Chondrocyte (in vitro differentiated cells): ENCODE measurements around the gene SUGCT. TPM values are rescaled to one million over a fixed set of nuclear protein-coding genes. Genes with fewer than 3 reads are reported as not detected.

ENCODE experiments used
- DNase-seq: peaks from one replicate; pipeline ENCODE4 v3.0.0; 2021; ENCODE audit warnings: mixed read lengths, low spot score
- H3K27ac Mint-ChIP-seq: one replicate; pipeline ENCODE4 v1.8.0; 2021; ENCODE audit warnings: mild to moderate bottlenecking, moderate library complexity, mixed read lengths; ENCODE audit not compliant: unreplicated experiment
- H3K27me3 Mint-ChIP-seq: 2 replicates; pipeline ENCODE4 v1.8.0; 2021; ENCODE audit warnings: low read depth, mixed read lengths
- H3K36me3 Mint-ChIP-seq: 2 replicates; pipeline ENCODE4 v1.8.0; 2021; ENCODE audit warnings: low read depth, mixed read lengths
- H3K4me1 Mint-ChIP-seq: 2 replicates; pipeline ENCODE4 v1.8.0; 2021; ENCODE audit warnings: low read depth, mild to moderate bottlenecking, mixed read lengths
- H3K4me3 Mint-ChIP-seq: one replicate; pipeline ENCODE4 v1.8.0; 2021; ENCODE audit warnings: mild to moderate bottlenecking, moderate library complexity, mixed read lengths; ENCODE audit not compliant: unreplicated experiment
- H3K9me3 Mint-ChIP-seq: 2 replicates; pipeline ENCODE4 v1.8.0; 2021; ENCODE audit warnings: low read depth, mixed read lengths
- total RNA-seq: library from RNA; stranded (reverse); gene quantifications from 3 replicates; pipeline ENCODE4 v1.2.1, GENCODE V29; 2021
- TF ChIP-seq, protein P1 (sequence below): fragments of 200-600 bp; sonication (generic); IDR thresholded peaks from 2 replicates; pipeline ENCODE4 v1.5.0; 2021; ENCODE audit warnings: antibody characterized with exemption, mild to moderate bottlenecking, moderate library complexity

SUGCT gene
- total RNA-seq, 1 donor from 2014 or later = 34.4 TPM

DNA sequence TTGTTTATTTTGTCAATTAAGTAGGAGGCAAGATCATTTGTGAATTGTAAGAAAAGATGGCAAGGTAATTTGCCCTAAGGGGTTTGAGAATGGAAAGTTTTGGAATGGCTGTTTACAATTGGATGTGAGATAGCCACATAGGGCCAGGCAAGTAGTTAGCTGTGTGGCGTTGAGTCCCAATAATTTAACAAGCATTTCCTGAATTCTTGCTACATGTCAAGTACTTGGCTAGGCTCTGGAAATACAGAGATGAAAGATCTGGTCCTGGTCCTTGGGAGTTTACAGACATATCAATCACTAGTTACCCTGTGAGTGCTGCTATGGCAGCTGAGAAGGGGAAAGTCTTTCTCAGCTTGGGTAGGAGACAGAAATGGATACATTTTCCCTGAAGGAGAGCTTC lies 401.6 kb downstream of the SUGCT start:
- Mint-ChIP-seq H3K36me3 (peaks cover 10% of the 10 kb centered on the region), H3K4me3 (no peak overlapping the region), H3K27ac (peak overlapping the region; percentile 46), H3K4me1 (peaks cover 55% of the 10 kb centered on the region), H3K9me3 (peaks cover 8% of the 10 kb centered on the region), H3K27me3 (no peaks in the 10 kb centered on the region)
- TF ChIP-seq, protein P1, sequence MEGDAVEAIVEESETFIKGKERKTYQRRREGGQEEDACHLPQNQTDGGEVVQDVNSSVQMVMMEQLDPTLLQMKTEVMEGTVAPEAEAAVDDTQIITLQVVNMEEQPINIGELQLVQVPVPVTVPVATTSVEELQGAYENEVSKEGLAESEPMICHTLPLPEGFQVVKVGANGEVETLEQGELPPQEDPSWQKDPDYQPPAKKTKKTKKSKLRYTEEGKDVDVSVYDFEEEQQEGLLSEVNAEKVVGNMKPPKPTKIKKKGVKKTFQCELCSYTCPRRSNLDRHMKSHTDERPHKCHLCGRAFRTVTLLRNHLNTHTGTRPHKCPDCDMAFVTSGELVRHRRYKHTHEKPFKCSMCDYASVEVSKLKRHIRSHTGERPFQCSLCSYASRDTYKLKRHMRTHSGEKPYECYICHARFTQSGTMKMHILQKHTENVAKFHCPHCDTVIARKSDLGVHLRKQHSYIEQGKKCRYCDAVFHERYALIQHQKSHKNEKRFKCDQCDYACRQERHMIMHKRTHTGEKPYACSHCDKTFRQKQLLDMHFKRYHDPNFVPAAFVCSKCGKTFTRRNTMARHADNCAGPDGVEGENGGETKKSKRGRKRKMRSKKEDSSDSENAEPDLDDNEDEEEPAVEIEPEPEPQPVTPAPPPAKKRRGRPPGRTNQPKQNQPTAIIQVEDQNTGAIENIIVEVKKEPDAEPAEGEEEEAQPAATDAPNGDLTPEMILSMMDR = no peak
- DNase-seq = no peak

DNA sequence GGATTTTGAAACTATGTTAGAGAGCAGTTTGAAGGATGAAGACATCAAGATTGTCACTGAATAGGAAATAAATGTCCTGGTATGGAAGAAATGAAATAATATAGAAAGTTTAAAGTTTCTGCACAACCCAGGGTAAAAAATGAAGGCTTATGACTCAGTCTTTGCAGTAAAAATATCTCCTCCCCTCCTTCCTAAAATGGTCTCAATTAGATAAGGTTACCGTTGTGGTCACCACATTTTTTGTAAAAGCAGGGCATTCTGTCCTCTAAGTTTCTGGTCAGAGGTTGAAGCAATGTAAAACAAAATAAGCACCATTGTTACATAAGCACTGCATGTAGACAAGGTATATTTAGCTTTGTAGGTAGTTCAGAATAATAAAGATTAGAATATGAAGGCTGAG lies 403.5 kb downstream of the SUGCT start:
- DNase-seq = no peak
- TF ChIP-seq, protein P1 = no peak
- no peaks in the 10 kb centered on the region for H3K27me3 Mint-ChIP-seq
- H3K36me3 Mint-ChIP-seq = peaks cover 13% of the 10 kb centered on the region
- H3K27ac Mint-ChIP-seq = peak overlapping the region; percentile 84
- no peak overlapping the region for H3K4me3 Mint-ChIP-seq
- H3K9me3 Mint-ChIP-seq = peaks cover 5% of the 10 kb centered on the region
- peaks cover 62% of the 10 kb centered on the region for H3K4me1 Mint-ChIP-seq

DNA sequence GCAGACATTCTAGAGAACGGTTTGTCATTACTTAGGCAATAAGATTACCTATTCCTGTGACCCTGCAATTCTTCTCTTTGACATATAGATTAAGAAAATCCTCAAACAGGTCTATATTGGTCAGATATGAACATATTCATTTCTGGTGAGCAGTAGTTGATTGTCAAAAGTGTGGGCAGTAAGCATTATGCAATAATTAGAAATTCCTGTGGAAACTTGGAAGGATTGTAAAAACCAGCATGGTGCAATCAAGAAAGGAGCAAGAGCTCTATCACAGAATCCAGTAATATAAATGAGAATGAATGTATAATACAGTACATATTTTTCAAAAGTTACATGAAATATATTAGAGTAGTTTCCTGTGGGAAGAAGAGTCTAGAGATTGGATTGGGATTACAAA lies 406.5 kb downstream of the SUGCT start:
- TF ChIP-seq, protein P1 = no peak
- peaks cover 6% of the 10 kb centered on the region for H3K36me3 Mint-ChIP-seq
- H3K27ac Mint-ChIP-seq = peak overlapping the region; percentile 78
- no peak overlapping the region for H3K4me3 Mint-ChIP-seq
- H3K9me3 Mint-ChIP-seq = peaks cover 5% of the 10 kb centered on the region
- peaks cover 83% of the 10 kb centered on the region for H3K4me1 Mint-ChIP-seq
- H3K27me3 Mint-ChIP-seq = no peaks in the 10 kb centered on the region
- DNase-seq = no peak

DNA sequence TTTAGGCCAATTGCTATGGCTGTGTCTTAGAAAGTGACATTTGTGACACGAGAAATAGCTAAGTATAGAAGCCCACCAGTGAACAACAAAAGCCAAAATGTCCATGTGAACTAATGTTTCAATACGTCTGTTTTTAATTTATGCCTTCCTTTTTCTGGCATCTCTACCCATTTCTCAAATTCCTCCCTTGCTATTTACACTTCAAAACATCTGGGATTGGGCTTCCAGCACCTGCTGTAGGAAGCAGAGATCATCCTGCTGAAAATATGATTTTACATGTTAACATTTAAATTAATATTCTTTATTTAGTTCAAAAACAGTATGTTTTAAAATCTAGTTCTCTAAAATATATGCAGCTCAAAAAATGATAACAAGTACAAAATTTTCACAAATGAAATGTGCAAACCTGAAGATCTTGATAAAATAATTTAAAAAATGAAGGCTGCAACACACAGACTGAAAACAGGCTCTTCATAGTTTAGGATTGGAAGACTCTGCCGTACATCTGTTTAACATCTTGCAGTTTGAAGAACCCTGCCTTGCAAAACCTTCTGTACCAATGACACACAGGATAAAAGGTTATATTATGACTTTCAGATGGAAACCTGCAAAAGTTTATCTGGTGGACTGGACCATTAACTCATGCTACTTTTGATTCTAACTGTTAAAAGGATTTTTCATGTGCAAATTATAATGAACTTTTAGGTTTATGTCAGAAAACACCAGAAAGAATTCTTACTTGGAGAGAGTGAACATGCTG lies 408.4 kb downstream of the SUGCT start:
- Mint-ChIP-seq H3K9me3 (peaks cover 5% of the 10 kb centered on the region), H3K27ac (peak overlapping the region; percentile 91), H3K36me3 (peaks cover 6% of the 10 kb centered on the region), H3K27me3 (no peaks in the 10 kb centered on the region), H3K4me1 (peaks cover 80% of the 10 kb centered on the region), H3K4me3 (no peak overlapping the region)
- DNase-seq = no peak
- TF ChIP-seq, protein P1 = no peak

DNA sequence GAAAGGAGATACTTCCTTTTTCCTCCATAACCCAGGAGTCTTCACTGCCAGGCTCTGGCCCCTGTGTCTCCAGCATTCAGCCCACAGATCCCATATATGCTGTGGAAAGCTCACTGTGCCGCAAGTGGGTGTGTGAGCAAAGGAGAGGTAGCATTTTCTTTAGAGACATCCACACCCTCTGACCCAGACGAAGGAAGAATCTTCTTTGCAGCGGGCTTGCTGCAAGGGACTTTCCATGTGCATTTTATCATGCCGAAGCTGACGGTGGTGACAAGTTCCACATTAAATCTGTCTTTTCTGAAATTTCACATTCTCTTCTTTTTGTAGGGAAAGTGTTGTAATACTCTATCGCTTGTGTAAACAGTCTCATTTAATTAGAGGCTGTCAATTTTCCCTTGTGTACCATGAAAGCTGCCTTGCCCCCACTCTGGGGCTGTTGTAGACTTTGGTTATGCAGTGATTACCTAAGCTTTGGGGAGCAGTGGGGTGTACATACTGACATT lies 409.5 kb downstream of the SUGCT start:
- Mint-ChIP-seq H3K27ac (peak overlapping the region; percentile 91), H3K4me1 (peaks cover 68% of the 10 kb centered on the region), H3K4me3 (peak overlapping the region; percentile 9), H3K36me3 (peaks cover 2% of the 10 kb centered on the region), H3K9me3 (peaks cover 5% of the 10 kb centered on the region), H3K27me3 (no peaks in the 10 kb centered on the region)
- TF ChIP-seq, protein P1 = no peak
- no peak for DNase-seq
